NB4 (cell line): ENCODE data around the gene NCOA3.

ENCODE experiments used
- DNase-seq: peaks from one replicate; pipeline ENCODE4 v3.0.0; 2010; ENCODE audit warnings: low read depth
- H3K4me3 ChIP-seq: one replicate; pipeline ENCODE4 v1.5.1; 2011; ENCODE audit warnings: mild to moderate bottlenecking, low read depth, low read length, moderate library complexity
- MAX ChIP-seq: IDR thresholded peaks from 2 replicates; pipeline ENCODE4 v1.6.1; 2011; ENCODE audit warnings: low read depth, low read length
- MYC ChIP-seq: IDR thresholded peaks from 2 replicates; pipeline ENCODE4 v1.6.1; 2011; ENCODE audit warnings: low read depth, low read length
- POLR2A ChIP-seq: IDR thresholded peaks from 2 replicates; pipeline ENCODE4 v1.6.1; 2011; ENCODE audit warnings: mild to moderate bottlenecking; ENCODE audit not compliant: insufficient read length; ENCODE audit errors: extremely low read depth
- TF ChIP-seq, protein P1 (sequence below): IDR thresholded peaks from one replicate; pipeline ENCODE4 v1.5.1; 2012; ENCODE audit warnings: low read depth, low read length

Gene NCOA3

GRCh38 chr20:47561603-47562583 lies 60.2 kb downstream of the NCOA3 start:
- DNase-seq, result no peak
- TF ChIP-seq, protein P1, sequence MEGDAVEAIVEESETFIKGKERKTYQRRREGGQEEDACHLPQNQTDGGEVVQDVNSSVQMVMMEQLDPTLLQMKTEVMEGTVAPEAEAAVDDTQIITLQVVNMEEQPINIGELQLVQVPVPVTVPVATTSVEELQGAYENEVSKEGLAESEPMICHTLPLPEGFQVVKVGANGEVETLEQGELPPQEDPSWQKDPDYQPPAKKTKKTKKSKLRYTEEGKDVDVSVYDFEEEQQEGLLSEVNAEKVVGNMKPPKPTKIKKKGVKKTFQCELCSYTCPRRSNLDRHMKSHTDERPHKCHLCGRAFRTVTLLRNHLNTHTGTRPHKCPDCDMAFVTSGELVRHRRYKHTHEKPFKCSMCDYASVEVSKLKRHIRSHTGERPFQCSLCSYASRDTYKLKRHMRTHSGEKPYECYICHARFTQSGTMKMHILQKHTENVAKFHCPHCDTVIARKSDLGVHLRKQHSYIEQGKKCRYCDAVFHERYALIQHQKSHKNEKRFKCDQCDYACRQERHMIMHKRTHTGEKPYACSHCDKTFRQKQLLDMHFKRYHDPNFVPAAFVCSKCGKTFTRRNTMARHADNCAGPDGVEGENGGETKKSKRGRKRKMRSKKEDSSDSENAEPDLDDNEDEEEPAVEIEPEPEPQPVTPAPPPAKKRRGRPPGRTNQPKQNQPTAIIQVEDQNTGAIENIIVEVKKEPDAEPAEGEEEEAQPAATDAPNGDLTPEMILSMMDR, result no peak
- H3K4me3 ChIP-seq, result no peak overlapping the region

DNA sequence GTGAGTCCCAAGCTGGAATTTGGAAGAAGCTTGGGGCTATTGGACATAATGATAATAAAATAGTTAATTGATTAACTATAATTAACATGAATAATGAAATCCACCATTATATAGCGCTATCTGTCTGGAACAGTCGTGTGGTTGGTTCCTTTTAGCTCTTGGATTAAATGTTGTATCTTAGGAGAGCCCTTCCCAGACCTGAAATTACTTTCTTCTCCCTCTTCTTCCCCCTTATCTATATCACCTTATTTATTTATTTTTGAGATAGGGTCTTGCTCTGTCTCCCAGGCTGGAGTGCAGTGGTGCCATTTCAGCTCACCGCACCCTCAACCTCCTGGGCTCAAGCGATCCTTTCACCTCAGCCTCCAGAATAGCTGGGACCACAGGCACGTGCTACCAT lies 64.6 kb downstream of the NCOA3 start:
- TF ChIP-seq POLR2A (no peak), MYC (no peak), MAX (no peak)
- TF ChIP-seq, protein P1, result no peak
- H3K4me3 ChIP-seq, result no peak overlapping the region
- DNase-seq, result no peak

DNA sequence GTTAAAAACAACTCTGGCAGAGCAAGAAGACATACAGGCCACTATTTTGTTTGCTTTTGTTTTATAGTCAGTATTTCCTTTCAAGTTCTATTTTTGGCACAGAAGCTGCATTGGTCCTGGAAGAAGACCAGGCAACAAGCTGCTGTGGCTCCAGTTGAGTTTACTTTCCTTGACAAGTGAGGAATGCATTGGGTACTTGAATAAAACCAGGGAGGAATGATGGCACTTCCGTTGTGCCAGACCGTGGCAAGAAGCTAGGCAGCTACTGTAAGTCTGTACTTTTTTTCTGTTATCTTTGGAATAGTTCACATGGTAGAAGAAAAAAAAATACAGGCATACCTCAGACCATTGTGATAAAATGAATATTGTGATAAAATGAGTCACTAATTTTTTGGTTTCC lies 66.3 kb downstream of the NCOA3 start:
- H3K4me3 ChIP-seq, result no peak overlapping the region
- TF ChIP-seq, protein P1, result no peak
- TF ChIP-seq MYC (no peak), POLR2A (no peak), MAX (no peak)
- DNase-seq, result no peak

DNA sequence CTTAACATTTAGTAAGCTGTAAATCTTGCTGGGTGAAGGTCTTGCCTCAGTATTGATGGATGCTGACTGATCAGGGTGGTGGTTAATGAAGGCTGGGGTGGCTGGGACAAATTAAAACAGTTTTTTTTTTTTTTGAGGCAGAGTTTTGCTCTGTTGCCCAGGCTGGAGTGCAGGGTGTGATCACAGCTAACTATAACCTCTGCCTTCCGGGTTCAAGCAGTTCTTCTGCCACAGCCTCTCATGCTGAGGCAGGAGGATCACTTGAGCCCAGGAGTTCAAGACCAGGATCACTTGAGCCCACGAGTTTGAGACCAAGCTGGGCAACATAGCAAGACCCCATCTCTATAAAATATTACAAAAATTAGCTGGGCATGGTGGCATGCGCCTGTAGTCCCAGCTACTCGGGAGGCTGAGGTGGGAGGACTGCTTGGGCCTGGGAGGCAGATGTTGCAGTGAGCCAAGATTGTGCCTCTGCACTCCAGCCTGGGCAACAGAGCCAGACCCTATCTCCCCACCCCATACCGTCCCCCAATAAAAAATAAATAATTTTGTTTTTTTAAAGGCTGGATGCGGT lies 67.2 kb downstream of the NCOA3 start:
- TF ChIP-seq, protein P1, result no peak
- TF ChIP-seq POLR2A (no peak), MAX (no peak), MYC (no peak)
- H3K4me3 ChIP-seq, result no peak overlapping the region
- no peak for DNase-seq

GRCh38 chr20:47571426-47571825 lies 69.7 kb downstream of the NCOA3 start:
- TF ChIP-seq POLR2A (no peak), MYC (no peak), MAX (no peak)
- TF ChIP-seq, protein P1, result no peak
- DNase-seq, result no peak
- H3K4me3 ChIP-seq, result no peak overlapping the region
